NCI-H510A treated with DMSO at 0.1 percent for 48 hours (cell line): ENCODE results near the gene RAB29.
A peak's percentile ranks its signal among the peaks of the same experiment; 100 is the strongest.
"Not testable (repeated sequence)": the region's sequence is repeated elsewhere in the genome, so short reads cannot be mapped to it uniquely, and the experiment has no call there.

ENCODE experiments used
- DNase-seq: peaks from one replicate; lab custom pipeline; 2025; lab: John Stamatoyannopoulos, UW

The RAB29 gene

GRCh38 chr1:205775015-205775716 lies at the start of gene RAB29:
Gene RAB29, minus strand, starts transcription at chr1:205775482. Its CDS starts 526 bp downstream, at chr1:205774956.
- DNase-seq, result peak; percentile 77

- no peak for DNase-seq
These were observed 48.9 kb upstream of the RAB29 start for GRCh38 chr1:205824180-205824579.

- DNase-seq, result not testable (repeated sequence)
These were observed 48.0 kb upstream of the RAB29 start for GRCh38 chr1:205823260-205823659.

GRCh38 chr1:205822397-205822796 lies 47.1 kb upstream of the RAB29 start:
- DNase-seq, result no peak

GRCh38 chr1:205817988-205818387 lies 42.7 kb upstream of the RAB29 start:
- DNase-seq, result no peak

- DNase-seq, result no peak
These were observed 42.1 kb upstream of the RAB29 start for GRCh38 chr1:205817364-205817763.

- DNase-seq, result no peak
These were observed 38.4 kb upstream of the RAB29 start for GRCh38 chr1:205813755-205814058.

- peak; percentile 90 for DNase-seq
These were observed 37.8 kb upstream of the RAB29 start, which contains the start of gene SLC41A1 for GRCh38 chr1:205812878-205813754. Gene SLC41A1, minus strand, starts transcription at chr1:205813198. Its CDS starts 2,757 bp downstream, at chr1:205810441.

- peak; percentile 20 for DNase-seq
These were observed 37.1 kb upstream of the RAB29 start for GRCh38 chr1:205812271-205812877.

- no peak for DNase-seq
These were observed 36.4 kb upstream of the RAB29 start for GRCh38 chr1:205811660-205812059.

- DNase-seq, result no peak
These were observed 35.3 kb upstream of the RAB29 start for GRCh38 chr1:205810448-205811157.

- DNase-seq, result no peak
These were observed 34.7 kb upstream of the RAB29 start for GRCh38 chr1:205809942-205810345.

- DNase-seq, result no peak
These were observed 34.2 kb upstream of the RAB29 start for GRCh38 chr1:205809469-205809868.

- no peak for DNase-seq
These were observed 29.9 kb upstream of the RAB29 start for GRCh38 chr1:205805082-205805711.

- DNase-seq, result no peak
These were observed 29.3 kb upstream of the RAB29 start for GRCh38 chr1:205804605-205805004.

GRCh38 chr1:205803986-205804385 lies 28.7 kb upstream of the RAB29 start:
- DNase-seq, result no peak

- DNase-seq, result peak; percentile 11
These were observed 26.8 kb upstream of the RAB29 start for GRCh38 chr1:205802060-205802459.

GRCh38 chr1:205800981-205801703 lies 25.9 kb upstream of the RAB29 start:
- DNase-seq, result peak; percentile 32

- no peak for DNase-seq
These were observed 25.1 kb upstream of the RAB29 start for GRCh38 chr1:205800427-205800826.

GRCh38 chr1:205798577-205798976 lies 23.3 kb upstream of the RAB29 start:
- peak; percentile 23 for DNase-seq

GRCh38 chr1:205797168-205797567 lies 21.9 kb upstream of the RAB29 start:
- no peak for DNase-seq
